ENCODE measurements around the gene LUC7L3. TPM values are rescaled to one million over a fixed set of nuclear protein-coding genes. Genes with fewer than 3 reads are reported as not detected.

LUC7L3 gene
- total and polyA plus RNA-seq, 2 of the 13 experiments (the other 11 are each of a cell fraction or from before 2014, with no cell fraction given): 108 to 120 TPM

GRCh38 chr17:50684612-50685333 lies 34.6 kb upstream of the LUC7L3 start (continued):
- TF ChIP-seq ZNF75D (CRISPR knock-in tag; IDR thresholded peaks at IDR 0.05; ENCODE audit: borderline replicate concordance) (0 out of 2 replicates have a peak, but pooled peaks have one; percentile 10), ZNF407 (CRISPR knock-in tag; IDR thresholded peaks at IDR 0.05; ENCODE audit: not compliant biosample characterization) (peak; percentile 59), ZNF710 (CRISPR knock-in tag; IDR thresholded peaks at IDR 0.05; ENCODE audit: borderline replicate concordance) (peak; percentile 67; the same call in 1 of the 2 replicates), PRDM4 (CRISPR knock-in tag; IDR thresholded peaks at IDR 0.05; ENCODE audit: borderline replicate concordance) (no peak), PHF21A (CRISPR knock-in tag; IDR thresholded peaks at IDR 0.05) (peak; percentile 99), ATF7 (IDR thresholded peaks at IDR 0.05) (no peak), ATF7 (CRISPR knock-in tag; IDR thresholded peaks at IDR 0.05) (peak; percentile 86), EHMT2 (IDR thresholded peaks at IDR 0.05; ENCODE audit: borderline replicate concordance, low read depth, low read length) (no peak), ZNF354B (CRISPR knock-in tag; IDR thresholded peaks at IDR 0.05) (peak; percentile 92; the same call in 1 of the 2 replicates), HIC2 (CRISPR knock-in tag; IDR thresholded peaks at IDR 0.05; ENCODE audit: low read depth) (peak; percentile 93), HOMEZ (CRISPR knock-in tag; IDR thresholded peaks at IDR 0.05; ENCODE audit: low read depth) (peak; percentile 38; the same call in 1 of the 2 replicates)
